Activated CD8-positive, alpha-beta memory T cell treated with anti-CD3 and anti-CD28 coated beads, Interleukin-2, amount 10 ng/mL, durations not matched to agents 7 days and 5 days (primary cell): ENCODE data around the gene NAPEPLD. TPM values are rescaled to one million over a fixed set of nuclear protein-coding genes. Genes with fewer than 3 reads are reported as not detected.
"Not testable (repeated sequence)": the region's sequence is repeated elsewhere in the genome, so short reads cannot be mapped to it uniquely, and the experiment has no call there.

Experiments used
- ATAC-seq: fragments of 150-1000 bp; cut with Tn5 transposase; one replicate; pipeline ENCODE4 v1.10.0; 2021; ENCODE audit warnings: moderate library complexity
- CTCF ChIA-PET: fragments of 350-600 bp; sonication (Branson Sonifier 250); formaldehyde crosslinking; loops from one replicate; lab custom pipeline; 2021; ENCODE audit warnings: antibody characterized with exemption; lab: Charles Lee
- DNase-seq: peaks from one replicate; pipeline ENCODE4 v3.0.0-alpha.2; 2020
- H3K27ac Mint-ChIP-seq: one replicate; pipeline ENCODE4 v1.8.0; 2021; ENCODE audit warnings: mild to moderate bottlenecking, mixed read lengths
- H3K27me3 Mint-ChIP-seq: one replicate; pipeline ENCODE4 v1.8.0; 2021; ENCODE audit warnings: mixed read lengths
- H3K36me3 Mint-ChIP-seq: one replicate; pipeline ENCODE4 v1.8.0; 2021; ENCODE audit warnings: mild to moderate bottlenecking, mixed read lengths
- H3K4me1 Mint-ChIP-seq: one replicate; pipeline ENCODE4 v1.8.0; 2021; ENCODE audit warnings: mixed read lengths
- H3K4me3 Mint-ChIP-seq: one replicate; pipeline ENCODE4 v1.8.0; 2021; ENCODE audit warnings: mild to moderate bottlenecking, moderate library complexity, mixed read lengths
- H3K9me3 Mint-ChIP-seq: one replicate; pipeline ENCODE4 v1.8.0; 2022; ENCODE audit warnings: low read depth, mixed read lengths
- total RNA-seq, 2 experiments: library from RNA; stranded (reverse); gene quantifications; one replicate each; pipeline ENCODE4 v1.2.3, GENCODE V29; 2021

Gene NAPEPLD
- total RNA-seq, 2 experiments from 2014 or later, result 11.4 to 12.9 TPM

GRCh38 chr7:103058122-103058521 is 90.8 kb downstream of the NAPEPLD start:
- no peaks in the 10 kb centered on the region for H3K36me3 Mint-ChIP-seq
- H3K27ac Mint-ChIP-seq, result no peak overlapping the region
- ATAC-seq, result no peak
- CTCF ChIA-PET, result no interaction called here
- no peaks in the 10 kb centered on the region for H3K9me3 Mint-ChIP-seq
- H3K4me3 Mint-ChIP-seq, result no peak overlapping the region
- no peaks in the 10 kb centered on the region for H3K27me3 Mint-ChIP-seq
- peaks cover 2% of the 10 kb centered on the region for H3K4me1 Mint-ChIP-seq
- no peak for DNase-seq

GRCh38 chr7:103056006-103056405 is 92.9 kb downstream of the NAPEPLD start:
- DNase-seq, H3K4me3 Mint-ChIP-seq, H3K9me3 Mint-ChIP-seq, H3K36me3 Mint-ChIP-seq, CTCF ChIA-PET, H3K27ac Mint-ChIP-seq, H3K4me1 Mint-ChIP-seq, H3K27me3 Mint-ChIP-seq, ATAC-seq: not testable (repeated sequence)

GRCh38 chr7:103051519-103051918 is 97.4 kb downstream of the NAPEPLD start:
- Mint-ChIP-seq H3K27ac (no peak overlapping the region), H3K4me1 (no peaks in the 10 kb centered on the region), H3K4me3 (no peak overlapping the region), H3K27me3 (no peaks in the 10 kb centered on the region), H3K9me3 (peaks cover 9% of the 10 kb centered on the region), H3K36me3 (peaks cover 2% of the 10 kb centered on the region)
- DNase-seq (no peak), ATAC-seq (no peak)
- CTCF ChIA-PET, result no interaction called here

Other genes with a start within 250 kb of the NAPEPLD start
- not detected for gene LRRC17, start 236.1 kb downstream of the NAPEPLD start, total RNA-seq
- gene FBXL13, start 74.3 kb downstream of the NAPEPLD start, total RNA-seq, result under 1 TPM in 1 of 2 experiments, not detected in 1; 0.18 TPM
- gene ARMC10, start 74.0 kb downstream of the NAPEPLD start, total RNA-seq, result 10 to 100 TPM; 26.0 to 28.7 TPM
- 10 to 100 TPM; 58.1 to 69.0 TPM for gene PMPCB, start 148.3 kb upstream of the NAPEPLD start, total RNA-seq
- gene DNAJC2, start 195.7 kb upstream of the NAPEPLD start, total RNA-seq, result 10 to 100 TPM; 29.8 to 36.8 TPM
- gene PSMC2, start 198.5 kb upstream of the NAPEPLD start, total RNA-seq, result 100 to 1,000 TPM; 138 to 195 TPM